ENCODE data around the gene ATP2A1.

DNA sequence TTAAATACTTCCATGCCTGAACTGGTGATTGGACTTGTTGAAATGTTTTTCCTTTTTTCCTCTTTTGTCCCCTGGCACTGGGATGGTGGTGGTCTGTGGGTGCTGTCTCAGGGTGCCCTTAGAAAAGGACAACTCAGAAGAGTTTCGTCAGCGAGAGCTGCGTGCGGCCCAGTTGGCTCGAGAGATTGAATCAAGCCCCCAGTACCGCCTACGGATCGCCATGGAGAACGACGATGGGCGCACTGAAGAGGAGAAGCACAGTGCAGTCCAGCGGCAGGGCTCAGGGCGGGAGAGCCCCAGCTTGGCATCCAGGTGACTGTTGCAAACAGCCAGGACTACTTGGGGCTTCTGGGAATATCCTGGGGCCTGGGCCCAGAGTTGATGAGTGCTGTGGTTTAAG lies 48.5 kb upstream of the ATP2A1 start:
- TF ChIP-seq, protein P1, sequence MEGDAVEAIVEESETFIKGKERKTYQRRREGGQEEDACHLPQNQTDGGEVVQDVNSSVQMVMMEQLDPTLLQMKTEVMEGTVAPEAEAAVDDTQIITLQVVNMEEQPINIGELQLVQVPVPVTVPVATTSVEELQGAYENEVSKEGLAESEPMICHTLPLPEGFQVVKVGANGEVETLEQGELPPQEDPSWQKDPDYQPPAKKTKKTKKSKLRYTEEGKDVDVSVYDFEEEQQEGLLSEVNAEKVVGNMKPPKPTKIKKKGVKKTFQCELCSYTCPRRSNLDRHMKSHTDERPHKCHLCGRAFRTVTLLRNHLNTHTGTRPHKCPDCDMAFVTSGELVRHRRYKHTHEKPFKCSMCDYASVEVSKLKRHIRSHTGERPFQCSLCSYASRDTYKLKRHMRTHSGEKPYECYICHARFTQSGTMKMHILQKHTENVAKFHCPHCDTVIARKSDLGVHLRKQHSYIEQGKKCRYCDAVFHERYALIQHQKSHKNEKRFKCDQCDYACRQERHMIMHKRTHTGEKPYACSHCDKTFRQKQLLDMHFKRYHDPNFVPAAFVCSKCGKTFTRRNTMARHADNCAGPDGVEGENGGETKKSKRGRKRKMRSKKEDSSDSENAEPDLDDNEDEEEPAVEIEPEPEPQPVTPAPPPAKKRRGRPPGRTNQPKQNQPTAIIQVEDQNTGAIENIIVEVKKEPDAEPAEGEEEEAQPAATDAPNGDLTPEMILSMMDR (optimal IDR thresholded peaks at IDR 0.05 in 1 of 3, IDR thresholded peaks at IDR 0.05 in 1 of 3, conservative IDR thresholded peaks at IDR 0.05 in 1 of 3; ENCODE audit: extremely low read depth in 1 of 3, insufficient read depth in 2 of 3, low read length in 3 of 3), result no peak
- no peak for TF ChIP-seq EZH2 (IDR thresholded peaks at IDR 0.05; ENCODE audit: low read length)
